C1 segment of cervical spinal cord (tissue), 14 donors: ENCODE data around the gene TMEM245.
"Not testable (repeated sequence)": the region's sequence is repeated elsewhere in the genome, so short reads cannot be mapped to it uniquely, and the experiment has no call there.

ENCODE experiments used
- DNase-seq, 14 donors: peaks; one replicate each; lab custom pipeline; 2025; lab: John Stamatoyannopoulos, UW

The TMEM245 gene

GRCh38 chr9:108996643-108997042 is 123.1 kb downstream of the TMEM245 start:
- DNase-seq: no peak

GRCh38 chr9:108994695-108995094 is 125.1 kb downstream of the TMEM245 start:
- DNase-seq: no peak

GRCh38 chr9:108991479-108991878 is 128.3 kb downstream of the TMEM245 start:
- no peak for DNase-seq

GRCh38 chr9:108983885-108984284 is 135.9 kb downstream of the TMEM245 start:
- no peak for DNase-seq

- DNase-seq: no peak
Measured at GRCh38 chr9:108980893-108981292, 138.9 kb downstream of the TMEM245 start.

- DNase-seq: no peak
Measured at GRCh38 chr9:108978205-108978604, 141.5 kb downstream of the TMEM245 start.

- no peak for DNase-seq
Measured at GRCh38 chr9:108973895-108974294, 145.9 kb downstream of the TMEM245 start.

- no peak for DNase-seq
Measured at GRCh38 chr9:108972626-108973209, 147.0 kb downstream of the TMEM245 start.

- no peak for DNase-seq
Measured at GRCh38 chr9:108972186-108972585, 147.6 kb downstream of the TMEM245 start.

- DNase-seq: not testable (repeated sequence)
Measured at GRCh38 chr9:108971392-108971791, 148.4 kb downstream of the TMEM245 start.

GRCh38 chr9:108967916-108968315 is 151.8 kb downstream of the TMEM245 start:
- peak in 1 of 14 donors; percentile 9 for DNase-seq
